GM18909 (cell line): ENCODE measurements around the gene CA14.
"Not testable (repeated sequence)": the region's sequence is repeated elsewhere in the genome, so short reads cannot be mapped to it uniquely, and the experiment has no call there.

ENCODE experiments used
- ATAC-seq: cut with Tn5 transposase; IDR thresholded peaks from one replicate; pipeline ENCODE4 v1.9.1; 2021; ENCODE audit warnings: mild to moderate bottlenecking; ENCODE audit not compliant: unreplicated experiment, poor library complexity

Gene CA14

DNA sequence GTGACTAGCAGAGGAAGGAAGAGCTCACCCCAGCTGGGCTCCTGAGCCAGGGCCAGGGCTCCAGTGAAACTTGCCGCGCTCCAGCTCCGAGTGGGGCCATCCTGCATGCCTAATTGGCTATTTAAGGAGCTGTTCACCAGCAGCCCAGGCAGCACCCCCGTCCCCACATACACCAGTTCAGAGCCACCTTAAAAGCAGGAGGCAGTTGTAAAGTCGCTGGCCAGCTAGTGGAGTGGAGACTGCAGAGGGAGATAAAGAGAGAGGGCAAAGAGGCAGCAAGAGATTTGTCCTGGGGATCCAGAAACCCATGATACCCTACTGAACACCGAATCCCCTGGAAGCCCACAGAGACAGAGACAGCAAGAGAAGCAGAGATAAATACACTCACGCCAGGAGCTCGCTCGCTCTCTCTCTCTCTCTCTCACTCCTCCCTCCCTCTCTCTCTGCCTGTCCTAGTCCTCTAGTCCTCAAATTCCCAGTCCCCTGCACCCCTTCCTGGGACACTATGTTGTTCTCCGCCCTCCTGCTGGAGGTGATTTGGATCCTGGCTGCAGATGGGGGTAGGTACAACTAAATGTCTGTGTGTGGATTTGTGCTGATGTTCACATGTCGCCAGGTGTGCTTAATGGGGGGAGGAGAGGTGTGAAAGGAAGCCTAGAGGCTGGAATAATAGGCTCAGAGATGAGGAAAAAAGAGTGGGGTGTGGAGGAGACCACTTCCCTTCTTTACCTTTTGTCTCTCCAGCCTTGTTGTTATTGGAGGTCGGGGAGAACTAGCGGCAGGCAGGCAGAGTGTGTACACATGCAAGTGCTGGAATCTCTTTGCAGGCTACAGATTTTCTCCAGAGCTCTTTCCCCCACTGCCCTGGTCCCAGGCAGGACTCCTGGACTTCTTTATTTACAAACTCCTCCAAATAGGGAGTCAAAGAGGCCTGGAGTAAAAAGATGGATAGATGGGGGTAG is at the start of gene CA14:
CA14 (plus strand) TSS at position 151 of the 962 bp plus-strand sequence; CDS start at position 506, 355 bp downstream.
- ATAC-seq = no peak

DNA sequence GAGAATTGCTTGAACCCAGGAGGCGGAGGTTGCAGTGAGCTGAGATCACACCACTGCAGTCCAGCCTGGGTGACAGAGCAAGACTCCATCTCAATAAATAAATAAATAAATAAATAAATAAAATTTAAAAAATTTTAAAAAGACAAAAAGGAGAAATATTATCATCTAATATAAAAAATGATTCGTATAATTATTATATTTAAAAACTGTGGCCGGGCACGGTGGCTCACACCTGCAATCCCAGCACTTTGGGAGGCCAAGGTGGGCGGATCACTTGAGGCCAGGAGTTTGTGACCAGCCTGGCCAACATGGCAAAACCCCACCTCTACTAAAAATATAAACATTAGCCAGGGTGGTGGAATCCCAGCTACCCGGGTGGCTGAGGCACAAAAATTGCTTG is 49.1 kb upstream of the CA14 start:
- ATAC-seq = not testable (repeated sequence)

DNA sequence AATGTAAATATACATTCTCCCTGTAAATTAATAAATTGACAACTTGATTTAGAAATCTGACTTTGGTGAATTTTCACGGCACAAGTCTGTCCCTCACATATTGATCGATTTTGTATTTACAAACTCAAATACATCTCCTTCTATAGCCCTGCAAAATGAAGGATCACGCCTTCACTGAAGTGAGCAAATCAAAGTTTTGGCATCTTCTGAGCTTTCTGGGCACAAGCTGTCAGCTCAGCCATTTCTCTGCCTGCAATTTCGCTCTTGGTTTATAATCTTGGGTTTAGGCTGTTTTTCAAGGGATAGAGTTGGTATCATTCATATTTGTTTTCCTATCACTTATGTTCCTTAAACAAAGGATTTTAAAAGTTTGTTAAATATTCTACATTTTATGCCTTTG is 47.5 kb upstream of the CA14 start:
- ATAC-seq = no peak

DNA sequence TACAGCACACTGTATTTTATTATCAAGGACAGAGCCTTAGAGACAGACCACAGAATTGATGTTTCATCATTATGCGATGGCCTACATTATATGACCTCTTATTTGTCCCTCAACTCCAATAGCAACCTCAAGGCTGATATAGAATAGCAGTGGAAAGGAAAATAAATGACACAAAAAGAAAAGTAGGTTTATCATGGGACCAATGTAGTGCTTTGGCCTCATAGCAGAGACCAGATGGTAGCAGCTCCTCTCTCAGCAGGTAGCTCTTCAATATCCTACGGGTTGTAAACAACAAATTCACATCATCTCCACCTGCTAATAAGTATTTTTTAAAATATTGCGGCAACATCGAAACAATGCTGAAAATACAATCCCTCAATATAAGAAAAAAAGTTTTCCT is 46.9 kb upstream of the CA14 start:
- no peak for ATAC-seq

DNA sequence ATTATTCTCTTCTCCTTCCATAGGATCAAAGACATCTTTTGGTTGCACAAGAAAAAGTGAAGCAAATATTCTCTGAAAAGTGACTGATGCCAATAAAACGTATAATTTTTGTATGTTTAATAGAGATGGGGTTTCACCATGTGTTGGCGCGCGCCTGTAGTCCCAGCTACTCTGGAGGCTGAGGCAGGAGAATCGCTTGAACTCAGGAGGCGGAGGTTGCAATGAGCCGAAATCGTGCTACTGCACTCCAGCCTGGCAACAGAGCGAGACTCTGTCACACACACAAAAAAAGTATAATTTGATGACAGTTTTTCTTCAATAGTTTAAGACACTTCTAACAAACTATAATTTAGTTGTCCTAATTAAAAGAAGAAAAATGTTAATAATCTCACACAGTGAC is 45.5 kb upstream of the CA14 start:
- ATAC-seq = no peak

DNA sequence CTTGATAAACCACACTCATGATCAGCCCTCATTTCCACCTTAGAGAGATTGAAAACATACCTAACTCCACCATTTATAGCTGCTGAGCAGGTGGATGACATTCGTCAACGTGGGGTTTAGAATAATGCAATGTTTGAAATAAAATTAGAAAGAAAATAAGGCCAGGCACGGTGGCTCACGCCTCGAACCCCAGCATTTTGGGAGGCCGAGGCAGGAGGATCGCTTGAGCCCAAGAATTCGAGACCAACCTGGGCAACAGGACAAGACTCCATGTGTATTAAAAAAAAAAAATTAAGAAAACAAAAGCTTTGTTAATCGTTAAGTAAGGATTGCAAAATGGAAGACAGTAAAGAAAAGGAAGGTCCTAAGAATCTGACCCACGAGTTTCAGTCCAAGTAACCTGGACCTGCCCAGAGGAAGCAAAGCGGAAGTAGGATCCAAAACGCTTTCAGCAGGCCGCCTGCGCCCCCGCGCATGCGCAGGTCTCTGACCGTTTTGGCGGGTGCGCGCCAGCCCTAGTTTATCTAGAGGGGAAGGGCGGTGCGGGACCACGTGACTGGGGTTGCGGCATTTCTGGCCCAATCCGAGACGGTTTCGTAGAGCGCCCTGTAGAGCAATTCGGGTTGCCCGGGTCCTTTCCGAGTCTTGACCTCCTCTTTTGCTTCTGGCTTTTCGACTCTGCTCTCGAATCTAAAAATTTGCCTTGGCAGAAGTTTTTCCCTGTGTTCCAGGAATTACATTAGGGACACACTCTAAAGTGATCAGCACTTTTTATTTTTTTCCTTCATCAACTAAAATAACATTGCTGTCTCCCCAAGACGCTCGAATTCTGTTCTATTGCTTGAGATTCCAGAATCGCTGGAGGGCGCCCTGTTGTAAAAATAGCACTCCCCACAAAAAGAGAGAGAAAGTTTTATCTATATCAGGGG is 44.1 kb upstream of the CA14 start:
- peak; percentile 96 for ATAC-seq

DNA sequence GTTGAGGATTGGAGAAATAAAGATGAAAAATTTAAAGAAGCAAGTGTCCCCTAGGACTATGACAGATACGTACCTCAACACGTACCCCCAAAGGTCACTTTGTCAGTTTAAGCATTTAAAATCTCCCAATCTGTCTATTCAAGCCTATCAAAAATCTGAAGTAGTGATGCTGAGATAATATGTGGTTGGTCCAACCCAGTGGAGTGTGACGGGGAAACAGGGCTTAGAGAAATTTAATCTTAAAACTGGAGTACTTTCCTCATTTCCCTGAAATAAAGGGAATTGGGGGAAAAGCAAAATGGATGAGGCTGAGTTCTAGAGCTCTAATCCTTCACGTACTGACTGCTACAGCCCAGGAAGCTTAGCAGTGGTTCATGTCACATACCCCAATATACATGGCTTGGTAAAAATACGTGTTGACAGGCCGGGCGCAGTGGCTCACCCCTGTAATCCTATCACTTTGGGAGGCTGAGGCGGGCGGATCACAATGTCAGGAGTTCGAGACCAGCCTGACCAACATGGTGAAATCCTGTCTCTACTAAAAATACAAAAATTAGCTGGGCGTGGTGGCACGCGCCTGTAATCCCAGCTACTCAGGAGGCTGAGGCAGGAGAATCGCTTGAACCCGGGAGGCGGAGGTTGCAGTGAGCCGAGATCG is 43.3 kb upstream of the CA14 start:
- ATAC-seq = peak; percentile 5

DNA sequence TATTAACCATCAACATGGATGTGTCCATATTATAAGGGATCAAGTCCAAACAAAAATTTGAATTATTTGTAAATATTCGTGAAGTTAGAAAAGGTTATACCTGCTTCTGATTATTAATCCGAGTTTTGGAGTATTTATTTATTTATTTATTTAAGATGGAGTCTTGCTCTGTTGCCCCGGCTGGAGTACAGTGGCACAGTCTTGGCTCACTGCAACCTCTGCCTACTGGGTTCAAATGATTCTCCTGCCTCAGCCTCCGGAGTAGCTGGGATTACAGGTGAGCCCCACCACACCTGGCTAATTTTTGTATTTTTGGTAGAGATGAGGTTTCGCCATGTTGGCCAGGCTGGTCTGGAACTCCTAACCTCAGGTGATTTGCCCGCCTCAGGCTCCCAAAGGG is 41.7 kb upstream of the CA14 start:
- not testable (repeated sequence) for ATAC-seq

DNA sequence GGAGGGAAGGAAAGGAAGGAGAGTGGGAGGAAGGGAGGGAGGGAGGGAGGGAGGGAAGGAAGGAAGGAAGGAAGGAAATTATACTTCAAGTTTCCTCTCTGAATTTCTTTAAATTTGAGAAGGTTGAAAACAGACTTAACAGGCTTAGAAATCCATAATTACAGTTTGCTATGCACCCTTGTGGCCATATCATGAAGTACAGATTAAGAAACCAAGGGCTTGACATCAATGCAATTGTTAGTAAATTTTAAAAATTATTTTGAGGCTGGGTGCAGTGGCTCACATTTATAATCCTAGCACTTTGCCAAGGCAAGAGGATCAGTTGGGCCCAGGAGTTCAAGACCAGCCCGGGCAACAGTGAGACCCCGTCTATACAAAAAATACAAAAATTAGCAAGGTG is 36.0 kb upstream of the CA14 start:
- ATAC-seq = no peak

DNA sequence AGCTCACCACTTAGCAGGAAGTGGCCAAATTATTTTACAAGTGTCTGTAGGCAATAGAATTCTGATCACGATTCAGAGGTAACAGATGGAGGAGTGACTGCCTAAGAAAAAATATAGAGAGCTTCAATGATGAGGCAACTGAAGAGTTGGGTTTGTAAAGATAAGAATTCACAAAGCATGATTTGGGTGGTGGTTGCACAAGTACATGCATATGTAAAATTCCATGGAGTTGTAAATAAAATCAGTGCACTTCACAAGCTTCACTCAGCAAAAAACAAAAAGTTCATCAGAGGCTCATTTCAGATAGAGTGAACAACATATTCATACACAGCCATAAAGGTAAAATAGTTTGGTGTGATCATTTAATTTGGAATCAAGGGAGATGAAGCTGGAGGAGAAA is 32.6 kb upstream of the CA14 start:
- ATAC-seq = no peak

DNA sequence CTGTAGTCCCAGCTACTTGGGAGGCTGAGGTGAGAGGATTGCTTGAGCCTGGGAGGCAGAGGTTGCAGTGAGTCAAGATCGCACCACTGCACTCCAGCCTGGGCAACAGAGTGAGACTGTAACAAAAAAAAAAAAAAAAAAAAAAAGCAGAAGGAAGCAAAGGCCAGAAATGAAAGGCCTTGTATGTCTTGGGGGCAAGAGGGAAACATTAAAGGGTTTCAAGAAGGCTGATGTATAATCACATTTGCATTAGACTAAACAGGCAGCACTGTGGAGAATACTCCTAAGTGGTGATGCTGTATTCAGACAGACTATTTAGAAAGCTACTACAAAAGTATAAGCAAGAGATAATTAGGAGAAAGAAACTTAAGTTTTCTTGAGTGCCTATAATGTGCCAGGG is 32.0 kb upstream of the CA14 start:
- ATAC-seq = no peak

DNA sequence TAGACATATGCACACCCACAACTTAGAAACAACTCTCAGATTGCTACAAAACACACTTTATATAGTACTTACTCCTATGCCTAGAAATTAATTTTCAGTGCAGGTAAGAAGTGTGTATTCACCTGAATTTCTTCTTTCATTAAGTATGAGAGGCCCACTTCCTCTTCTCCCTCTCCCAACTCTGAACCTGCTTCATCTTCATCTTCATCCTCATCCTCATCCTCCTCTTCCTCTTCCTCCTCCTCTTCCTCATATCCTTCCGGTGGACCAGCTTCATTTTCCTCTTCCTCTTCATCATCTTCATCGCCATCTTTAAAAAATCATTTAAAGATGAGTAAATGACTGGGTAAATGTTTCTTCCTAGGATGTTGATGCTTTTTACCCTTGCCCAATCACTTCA is 31.1 kb upstream of the CA14 start:
- no peak for ATAC-seq

DNA sequence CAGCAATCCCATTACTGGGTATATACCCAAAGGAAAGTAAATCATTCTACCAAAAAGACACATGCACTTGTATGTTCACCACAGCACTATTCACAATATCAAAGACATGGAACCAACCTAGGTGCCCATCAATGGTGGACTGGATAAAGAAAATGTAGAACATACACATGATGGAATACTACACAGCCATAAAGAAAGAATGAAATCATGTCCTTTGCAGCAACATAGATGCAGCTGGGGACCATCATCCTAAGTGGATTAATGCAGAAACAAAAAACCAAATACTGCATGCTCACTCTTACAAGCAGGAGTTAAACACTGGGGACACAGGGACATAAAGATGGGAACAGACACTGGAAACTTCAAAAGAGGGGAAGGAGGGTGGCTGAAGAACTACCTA is 30.3 kb upstream of the CA14 start:
- ATAC-seq = no peak

DNA sequence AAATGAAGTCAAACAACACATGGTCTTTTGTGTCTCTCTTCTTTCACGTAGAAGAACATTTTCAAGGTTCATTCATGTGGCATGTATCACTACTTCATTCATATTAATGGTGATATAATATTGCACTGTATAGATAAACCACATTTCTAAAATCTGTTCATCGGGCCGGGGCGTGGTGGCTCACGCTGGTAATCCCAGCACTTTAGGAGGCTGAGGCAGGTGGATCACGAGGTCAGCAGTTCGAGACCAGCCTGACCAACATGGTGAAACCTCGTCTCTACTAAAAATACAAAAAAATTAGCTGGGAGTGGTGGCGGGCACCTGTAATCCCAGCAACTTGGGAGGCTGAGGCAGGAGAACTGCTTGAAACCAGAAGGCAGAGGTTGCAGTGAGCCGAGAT is 29.3 kb upstream of the CA14 start:
- not testable (repeated sequence) for ATAC-seq

DNA sequence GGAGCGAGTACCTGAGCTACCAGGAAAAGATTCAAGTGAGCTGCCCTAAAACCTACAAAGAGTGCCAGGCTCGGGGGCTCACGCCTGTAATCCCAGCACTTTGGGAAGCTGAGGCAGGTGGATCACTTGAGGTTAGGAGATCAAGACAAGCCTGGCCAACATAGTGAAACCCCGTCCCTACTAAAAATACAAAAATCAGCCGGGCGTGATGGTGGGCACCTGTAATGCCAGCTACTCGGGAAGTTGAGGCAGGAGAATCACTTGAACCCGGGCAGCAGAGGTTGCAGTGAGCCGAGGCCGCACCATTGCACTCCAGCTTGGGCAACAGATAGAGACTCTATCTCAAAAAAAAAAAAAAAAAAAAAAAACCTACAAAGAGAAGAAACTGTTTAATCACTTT is 24.7 kb upstream of the CA14 start:
- ATAC-seq = not testable (repeated sequence)

DNA sequence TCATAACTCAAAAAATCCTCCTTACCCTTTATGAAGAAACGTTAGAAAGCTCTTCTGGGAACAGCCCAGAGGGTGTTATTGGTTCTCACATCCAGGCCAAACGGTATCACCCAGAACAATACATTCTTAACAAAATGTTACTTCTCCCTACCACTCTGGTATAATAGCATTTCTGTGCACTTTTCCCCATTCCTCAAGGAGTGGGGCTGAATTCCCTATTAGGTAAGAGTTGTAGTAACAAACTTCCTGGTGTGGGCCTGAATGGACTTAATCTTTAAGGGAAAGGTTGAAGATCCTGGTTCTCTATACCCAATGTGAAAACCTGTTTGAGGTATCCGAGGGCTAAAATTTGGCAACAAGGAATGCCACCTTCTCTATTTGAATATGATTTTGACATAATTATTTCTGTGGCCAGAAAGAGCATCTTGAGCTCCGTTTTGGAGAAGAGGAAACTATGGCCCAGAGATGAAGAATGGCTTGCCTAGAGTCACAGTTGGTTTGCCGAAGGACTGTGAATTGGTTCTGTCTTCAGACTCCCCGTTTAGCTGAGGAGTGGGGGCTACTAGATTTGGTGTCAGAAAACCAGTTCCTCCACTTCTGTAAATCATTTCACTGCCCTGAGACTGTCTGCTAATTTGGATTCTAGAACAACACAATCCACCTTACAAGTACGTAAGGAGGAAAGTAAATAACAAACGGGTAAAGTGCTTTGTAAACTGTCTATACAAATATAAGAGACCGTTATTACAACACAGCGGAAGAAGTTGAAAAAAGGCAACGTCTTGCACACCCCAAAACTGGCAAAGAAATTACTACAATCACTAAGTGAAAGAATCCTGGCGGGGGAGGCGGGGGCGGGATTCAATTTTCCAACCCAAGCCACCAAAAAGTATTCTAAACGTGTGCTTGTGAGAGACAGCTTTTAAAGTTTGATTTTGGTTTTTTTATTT is 23.9 kb upstream of the CA14 start:
- no peak for ATAC-seq

DNA sequence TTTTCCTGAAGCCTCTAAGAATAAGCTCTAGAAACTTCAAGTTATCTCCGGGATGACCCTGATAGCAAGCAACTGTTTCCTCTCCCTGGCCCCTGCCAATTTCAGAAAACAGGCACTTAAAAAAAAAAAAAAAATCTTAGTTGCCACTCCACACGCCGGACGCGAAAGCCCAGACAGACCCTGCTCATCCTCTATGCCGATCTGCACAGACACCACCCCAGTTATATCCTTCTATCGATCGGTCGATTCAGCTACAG is 23.3 kb upstream of the CA14 start:
- ATAC-seq = no peak

DNA sequence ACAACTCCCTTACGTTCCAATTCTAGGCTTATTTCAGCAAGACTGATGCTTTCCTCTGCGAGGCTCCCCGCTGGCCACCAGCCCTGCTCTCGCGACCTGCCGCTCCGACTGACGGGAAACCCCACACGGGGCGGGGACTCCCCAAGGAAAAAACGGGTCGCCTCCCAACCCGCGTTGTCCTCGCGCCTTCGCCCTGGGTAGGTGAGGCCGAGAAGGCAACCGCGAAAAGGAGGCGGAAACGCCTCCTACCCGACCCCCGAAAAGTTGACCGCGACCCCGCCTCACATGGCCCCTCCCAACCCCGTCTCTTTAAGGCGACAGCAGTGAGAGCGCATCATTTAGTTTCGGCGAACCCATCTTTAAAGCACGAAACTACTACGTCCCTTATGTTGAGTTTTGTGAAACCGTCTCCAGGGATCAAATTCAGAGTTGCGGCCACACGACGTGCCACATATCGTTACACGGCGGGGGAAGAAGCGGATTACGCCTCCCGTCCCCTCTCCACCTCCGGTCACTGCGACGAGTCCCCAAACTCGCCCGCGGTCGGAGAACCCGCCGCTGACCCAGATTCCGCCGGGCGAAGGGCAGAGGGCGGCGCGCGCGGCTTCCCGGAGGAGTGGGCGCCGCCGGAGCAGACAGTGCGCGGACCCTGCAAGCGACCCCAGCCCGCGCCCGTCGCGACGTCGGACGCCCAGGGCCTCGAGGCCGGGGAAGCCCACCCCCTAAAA is 22.8 kb upstream of the CA14 start:
- ATAC-seq = peak; percentile 53

DNA sequence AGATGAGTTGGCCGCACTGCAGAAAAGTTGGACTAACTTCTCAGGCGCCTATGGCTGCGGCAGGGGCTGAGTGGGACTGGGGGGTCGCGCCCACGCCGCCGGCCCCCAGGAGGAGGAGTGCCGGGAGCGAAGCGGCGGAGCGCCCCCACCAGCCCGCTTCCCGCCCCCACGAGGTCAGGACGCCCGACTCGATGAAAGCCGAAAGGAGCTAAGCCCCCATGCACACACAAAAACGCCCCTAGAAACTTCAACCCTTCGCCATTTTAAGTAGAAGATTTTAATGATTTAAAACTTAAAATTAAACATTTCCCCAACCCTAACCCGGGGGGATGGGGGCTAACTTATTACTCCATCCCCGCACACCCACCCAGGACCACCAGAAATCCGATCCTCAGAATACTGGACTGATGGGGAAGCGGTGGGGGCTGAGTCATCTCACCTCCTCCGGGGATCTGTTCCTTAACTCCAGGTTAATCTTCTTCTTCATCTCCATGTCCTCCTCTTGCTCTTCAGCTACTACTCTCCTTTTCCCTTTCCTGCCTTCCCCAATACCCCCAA is 22.2 kb upstream of the CA14 start:
- no peak for ATAC-seq
